ENCODE data around the gene SLC25A40.
"Not testable (repeated sequence)": the region's sequence is repeated elsewhere in the genome, so short reads cannot be mapped to it uniquely, and the experiment has no call there.

The SLC25A40 gene

DNA sequence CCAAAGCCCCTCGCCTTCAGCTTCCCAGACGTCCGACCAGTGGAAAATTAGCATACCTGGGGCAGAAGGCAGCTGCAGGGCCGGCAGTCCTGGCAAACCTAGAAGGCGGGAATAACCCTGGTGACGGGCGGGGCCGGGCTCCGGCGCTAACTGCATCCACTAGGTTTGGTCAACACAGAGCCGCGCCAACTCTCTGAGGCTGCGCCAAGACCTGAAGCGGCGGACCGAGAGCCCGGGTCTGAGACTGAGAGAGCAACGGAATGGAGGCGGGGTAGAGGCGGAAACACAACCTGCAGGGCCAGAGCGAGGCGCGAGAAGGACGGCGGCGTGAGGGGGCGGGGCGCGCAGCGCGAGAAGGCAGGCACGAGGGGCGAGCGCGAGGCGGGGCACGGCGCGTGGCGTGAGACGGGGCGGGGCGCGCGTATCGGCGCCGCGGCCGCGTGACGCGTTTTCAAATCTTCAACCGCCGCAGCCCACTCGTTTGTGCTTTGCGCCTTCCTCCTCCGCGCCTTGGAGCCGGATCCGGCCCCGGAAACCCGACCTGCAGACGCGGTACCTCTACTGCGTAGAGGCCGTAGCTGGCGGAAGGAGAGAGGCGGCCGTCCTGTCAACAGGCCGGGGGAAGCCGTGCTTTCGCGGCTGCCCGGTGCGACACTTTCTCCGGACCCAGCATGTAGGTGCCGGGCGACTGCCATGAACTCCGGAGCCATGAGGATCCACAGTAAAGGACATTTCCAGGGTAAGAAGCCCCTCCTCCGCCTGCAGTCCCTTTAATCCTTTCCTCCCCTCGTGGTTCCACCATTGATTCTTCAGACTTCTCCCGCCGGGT is at the start of gene SLC25A40, which contains the start of gene DBF4:
Gene SLC25A40 (minus strand): TSS at position 321 of the 829 bp plus-strand sequence. CDS start 17,633 bp downstream, outside the sequence.
Gene DBF4 (plus strand): TSS at position 454 of the 829 bp plus-strand sequence. CDS start 240 bp downstream, at position 694.
- DNase-seq, result peak; percentile 96

DNA sequence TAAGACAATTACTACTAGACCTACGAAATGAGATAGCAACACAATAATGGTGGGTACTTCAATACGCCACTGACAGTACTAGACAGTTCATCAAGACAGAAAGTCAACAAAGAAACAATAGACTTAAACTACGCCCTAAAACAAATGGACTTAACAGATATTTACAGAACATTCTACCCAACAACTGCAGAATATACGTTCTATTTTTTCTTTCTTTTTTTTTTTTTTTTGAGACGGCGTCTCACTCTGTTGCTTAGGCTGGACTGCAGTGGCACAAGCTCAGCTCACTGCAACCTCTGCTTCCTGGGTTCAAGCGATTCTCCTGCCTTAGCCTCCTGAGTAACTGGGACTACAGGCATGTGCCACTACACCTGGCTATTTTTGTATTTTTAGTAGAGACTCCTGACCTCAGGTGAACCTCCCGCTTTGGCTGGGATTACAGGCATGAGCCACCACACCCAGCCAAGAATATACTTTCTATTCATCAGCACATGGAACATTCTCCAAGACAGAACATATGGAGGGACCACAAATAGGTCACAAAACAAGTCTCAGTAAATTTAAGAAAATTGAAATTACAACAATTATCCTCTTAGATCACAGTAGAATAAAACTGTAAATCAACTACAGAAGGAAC is 46.7 kb upstream of the SLC25A40 start:
- DNase-seq, result not testable (repeated sequence)

DNA sequence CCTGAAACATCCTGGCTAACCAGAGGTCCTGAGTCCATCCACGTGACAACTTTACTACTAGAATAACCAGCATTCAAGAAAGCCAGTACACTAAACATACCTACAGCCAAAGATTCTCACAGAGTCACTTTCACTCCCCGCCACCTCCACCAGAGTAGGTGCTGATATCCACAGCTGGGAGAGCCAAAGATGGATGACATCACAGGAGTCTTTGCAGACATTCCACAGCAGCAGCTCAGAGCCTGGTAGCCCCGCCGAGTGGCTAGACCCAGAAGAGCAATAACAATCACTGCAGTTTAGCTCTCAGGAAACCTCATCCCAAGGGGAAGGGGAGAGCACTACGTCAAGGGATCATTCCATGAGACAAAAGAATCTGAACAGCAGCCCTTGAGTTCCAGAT is 44.4 kb upstream of the SLC25A40 start:
- DNase-seq, result no peak

GRCh38 chr7:87919875-87920274 is 43.7 kb upstream of the SLC25A40 start:
- no peak for DNase-seq

- DNase-seq, result no peak
Measured at GRCh38 chr7:87918740-87919139, 42.6 kb upstream of the SLC25A40 start.

- DNase-seq, result no peak
Measured at GRCh38 chr7:87912121-87912520, 36.0 kb upstream of the SLC25A40 start.

DNA sequence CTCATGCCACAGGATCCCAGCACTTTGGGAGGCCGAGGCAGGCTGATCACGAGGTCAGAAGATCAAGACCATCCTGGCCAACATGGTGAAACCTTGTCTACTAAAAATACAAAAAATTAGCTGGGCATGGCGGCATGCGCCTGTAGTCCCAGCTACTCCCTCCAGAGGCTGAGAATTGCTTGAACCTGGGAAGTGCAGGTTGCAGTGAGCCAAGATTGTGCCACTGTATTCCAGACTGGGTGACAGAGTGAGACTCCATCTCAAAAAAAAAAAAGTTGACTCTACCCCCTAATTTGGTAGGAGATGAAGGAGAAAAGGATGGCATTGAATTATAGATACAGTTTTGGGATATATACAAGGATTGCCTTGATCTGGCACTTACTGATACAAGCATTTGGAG is 32.7 kb upstream of the SLC25A40 start:
- not testable (repeated sequence) for DNase-seq

GRCh38 chr7:87907136-87907906 is 31.2 kb upstream of the SLC25A40 start:
- not testable (repeated sequence) for DNase-seq

DNA sequence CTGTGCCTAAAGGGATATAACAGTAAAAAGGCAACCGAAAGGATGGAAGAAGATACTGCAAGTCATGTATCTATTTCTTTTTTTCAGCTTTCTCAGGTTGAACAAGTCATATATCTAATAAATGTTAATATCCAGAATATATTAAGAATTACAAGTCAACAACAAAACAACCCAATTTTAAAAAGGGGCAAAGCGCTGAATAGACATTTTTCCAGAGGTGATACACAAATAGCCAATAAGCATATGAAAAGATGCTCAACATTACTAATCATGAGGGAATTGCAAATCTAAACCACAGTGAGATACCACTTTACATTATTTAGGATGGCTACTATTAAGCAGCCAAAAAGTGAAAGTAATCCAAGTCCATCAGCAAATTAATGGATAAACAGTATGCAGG is 23.1 kb upstream of the SLC25A40 start:
- DNase-seq, result no peak

DNA sequence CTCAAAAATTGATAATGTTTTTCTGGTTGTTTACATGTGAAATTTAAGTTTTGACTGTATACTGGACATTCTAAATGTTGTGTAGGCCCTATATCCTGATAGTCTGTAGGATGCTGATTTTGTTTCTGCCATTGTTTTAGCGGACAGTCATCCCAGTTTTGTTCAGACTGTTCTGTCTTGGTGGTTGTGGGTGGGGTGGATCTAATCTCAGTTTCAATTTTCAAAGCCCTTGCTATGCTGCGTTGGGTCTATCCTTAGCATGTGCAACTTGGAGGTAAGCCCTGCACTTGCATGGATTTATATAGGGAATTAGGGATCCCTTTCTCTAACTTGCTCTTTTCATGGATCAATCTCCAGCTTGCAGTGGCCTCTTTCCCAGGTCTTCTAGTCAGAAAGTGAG is 19.2 kb upstream of the SLC25A40 start:
- no peak for DNase-seq

DNA sequence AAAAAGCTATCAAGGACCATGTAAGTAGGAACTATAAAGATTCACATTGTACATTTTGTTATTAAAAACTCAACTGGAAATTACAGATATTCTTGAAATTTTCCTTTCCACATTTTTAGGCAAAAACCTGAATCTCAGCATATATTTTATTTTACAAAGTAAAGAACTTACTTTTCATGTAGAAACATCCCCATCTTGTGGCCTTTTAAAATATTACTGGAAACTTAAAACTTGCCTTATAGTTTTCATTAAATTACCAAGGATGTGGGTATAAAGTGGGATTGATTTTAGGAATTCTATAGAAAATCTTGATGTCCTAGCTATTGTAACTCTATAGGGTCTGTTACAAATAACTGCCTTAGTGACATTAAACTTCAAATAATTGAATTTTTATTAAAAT is 10.7 kb upstream of the SLC25A40 start:
- DNase-seq, result peak; percentile 7

DNA sequence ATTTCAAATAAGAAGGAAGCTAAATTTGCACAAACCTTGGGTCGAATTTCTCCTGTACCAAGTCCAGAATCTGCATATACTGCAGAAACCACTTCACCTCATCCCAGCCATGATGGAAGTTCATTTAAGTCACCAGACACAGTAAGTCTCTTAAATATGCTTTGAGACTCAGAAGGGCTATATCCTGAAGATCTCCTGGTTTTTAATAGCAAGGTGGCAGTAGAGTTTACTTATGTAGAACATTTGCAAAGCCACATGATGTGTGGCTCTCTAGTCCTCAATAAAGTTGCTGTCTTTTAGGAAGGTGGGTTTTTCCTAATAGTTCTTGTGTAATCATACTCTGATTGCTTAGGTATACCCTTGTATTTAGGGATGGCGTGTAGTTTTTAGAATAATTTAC is 8.9 kb upstream of the SLC25A40 start:
- DNase-seq, result no peak

GRCh38 chr7:87882151-87882937 is 6.2 kb upstream of the SLC25A40 start:
- no peak for DNase-seq

DNA sequence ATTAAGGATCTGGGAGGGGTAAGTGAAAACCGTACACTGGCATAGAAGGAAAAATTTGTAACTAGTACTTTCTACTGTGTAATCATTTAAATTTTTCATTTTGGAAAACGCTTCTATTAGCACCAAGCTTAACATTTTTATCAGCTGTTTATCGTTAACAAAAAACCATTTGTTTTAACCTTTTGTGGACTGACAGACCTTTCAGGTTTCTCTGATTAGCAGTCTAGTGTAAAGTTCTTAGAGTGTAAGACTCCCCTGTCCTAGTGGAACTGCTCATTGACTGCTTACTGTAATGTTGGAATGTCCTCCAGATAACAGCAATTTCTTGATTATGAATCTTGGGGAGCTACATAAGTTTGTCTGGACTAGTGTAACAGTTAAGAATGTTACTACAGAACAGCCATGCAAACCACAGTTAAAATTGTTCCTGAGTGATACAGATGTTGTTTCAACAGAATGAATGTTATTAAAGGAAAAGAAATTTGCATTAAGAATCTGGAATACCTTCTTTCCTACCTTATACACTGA is 2.1 kb upstream of the SLC25A40 start:
- DNase-seq, result peak; percentile 5

- no peak for DNase-seq
Measured at GRCh38 chr7:87877366-87878040, 1.3 kb upstream of the SLC25A40 start.

DNA sequence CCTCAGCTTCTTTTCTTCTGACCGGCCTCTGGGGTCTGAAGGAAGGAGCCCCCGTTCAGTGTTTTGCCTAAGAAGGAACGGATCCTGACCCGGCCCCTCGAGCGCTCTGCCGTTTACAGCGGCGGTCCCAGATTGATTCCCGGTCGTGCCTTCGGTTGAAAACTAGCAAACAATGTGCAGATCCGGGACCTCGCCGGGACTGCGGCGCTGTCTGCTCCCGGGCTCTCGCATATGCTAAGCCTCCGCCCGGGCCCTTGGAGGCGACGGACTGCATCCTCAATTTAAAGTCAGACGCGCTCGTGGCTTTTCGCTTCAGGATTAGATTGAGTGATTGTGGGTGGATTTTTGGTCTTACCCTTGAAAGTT is 692 bp upstream of the SLC25A40 start:
- peak; percentile 59 for DNase-seq

- DNase-seq, result peak; percentile 36
Measured at GRCh38 chr7:87875151-87876039, 765 bp downstream of the SLC25A40 start.

- DNase-seq, result no peak
Measured at GRCh38 chr7:87874066-87874465, 2.1 kb downstream of the SLC25A40 start.

GRCh38 chr7:87873328-87873727 is 2.8 kb downstream of the SLC25A40 start:
- not testable (repeated sequence) for DNase-seq

DNA sequence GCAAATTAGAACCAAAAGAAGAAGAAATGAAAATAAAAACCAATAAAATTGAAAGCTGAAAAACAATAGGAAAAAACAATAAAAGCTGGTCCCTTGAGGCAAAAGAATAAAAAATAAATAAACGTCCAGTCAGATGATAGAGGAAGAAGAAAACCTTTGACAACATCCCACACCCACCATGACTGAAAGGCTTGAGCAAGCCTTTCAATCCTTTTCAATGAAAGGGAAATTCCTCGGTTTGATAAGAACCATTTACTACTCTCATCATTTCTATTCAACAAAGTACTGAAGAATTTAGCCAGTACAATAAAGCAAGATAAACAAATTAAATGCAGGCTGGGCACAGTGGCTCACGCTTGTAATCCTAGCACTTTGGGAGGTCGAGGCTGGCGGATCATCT is 3.8 kb downstream of the SLC25A40 start:
- no peak for DNase-seq

DNA sequence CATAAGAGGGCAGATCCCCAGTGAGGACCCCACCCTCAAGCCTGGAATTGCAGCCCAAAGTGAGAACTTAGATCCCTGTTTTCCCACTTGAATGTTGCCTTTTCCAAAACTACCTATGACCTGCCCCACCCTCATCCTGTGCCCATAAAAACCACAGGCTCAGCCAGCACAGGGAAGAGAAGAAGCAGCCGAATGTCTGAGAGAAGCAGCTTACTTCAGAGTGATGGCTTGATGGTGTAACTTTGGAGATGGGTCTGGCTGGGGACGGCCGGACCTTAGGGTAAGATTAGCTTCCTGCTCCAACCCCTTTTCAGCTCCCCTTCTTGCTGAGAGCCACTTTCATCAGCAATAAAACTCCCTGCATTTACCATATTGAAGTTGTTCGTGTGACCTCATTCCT is 5.7 kb downstream of the SLC25A40 start:
- DNase-seq, result no peak

Measured in kidney glomerular epithelial cell (primary cell).